Measurements from ENCODE around the gene DCAF4L1. TPM values are rescaled to one million over a fixed set of nuclear protein-coding genes. Genes with fewer than 3 reads are reported as not detected.

DCAF4L1 gene
- total RNA-seq, 1 experiment from 2014 or later = not detected

DNA sequence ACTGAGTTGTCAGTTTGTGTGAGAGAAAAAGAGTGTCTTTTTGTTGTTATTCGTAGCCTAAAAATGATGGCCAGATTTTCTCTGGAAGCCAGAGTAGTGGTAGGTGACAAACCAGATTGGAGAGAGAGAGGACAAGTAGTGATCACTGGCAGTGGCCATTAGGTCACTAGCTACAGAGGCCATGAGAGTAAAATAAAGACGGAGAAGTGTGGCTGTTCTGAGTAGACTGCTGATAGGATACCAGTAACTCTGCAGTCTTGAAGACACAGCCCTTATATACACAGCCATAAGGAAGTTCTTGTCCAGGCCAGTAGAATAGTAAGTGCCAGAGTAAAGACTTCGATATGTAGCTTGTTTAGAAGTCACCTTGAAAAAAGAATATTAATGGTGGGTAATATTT is 16.5 kb downstream of the DCAF4L1 start:
- H3K27me3 ChIP-seq (replicated peaks) = no peaks in the 10 kb centered on the region
- no peak overlapping the region for H3K4me3 ChIP-seq
- H3K27ac ChIP-seq = no peak overlapping the region
- no peaks in the 10 kb centered on the region for H3K36me3 ChIP-seq
- no peaks in the 10 kb centered on the region for H3K9me3 ChIP-seq (replicated peaks)
- H3K4me1 ChIP-seq (replicated peaks) = no peaks in the 10 kb centered on the region
- no peak for DNase-seq (ENCODE audit: low read depth in 1 of 2, low spot score in 2 of 2)

GRCh38 chr4:41999321-41999720 is 17.8 kb downstream of the DCAF4L1 start:
- Histone ChIP-seq H3K27ac (no peak overlapping the region), H3K27me3 (replicated peaks) (no peaks in the 10 kb centered on the region), H3K9me3 (replicated peaks) (no peaks in the 10 kb centered on the region), H3K4me1 (replicated peaks) (no peaks in the 10 kb centered on the region), H3K4me3 (no peak overlapping the region), H3K36me3 (no peaks in the 10 kb centered on the region)
- no peak for DNase-seq (ENCODE audit: low read depth in 1 of 2, low spot score in 2 of 2)

DNA sequence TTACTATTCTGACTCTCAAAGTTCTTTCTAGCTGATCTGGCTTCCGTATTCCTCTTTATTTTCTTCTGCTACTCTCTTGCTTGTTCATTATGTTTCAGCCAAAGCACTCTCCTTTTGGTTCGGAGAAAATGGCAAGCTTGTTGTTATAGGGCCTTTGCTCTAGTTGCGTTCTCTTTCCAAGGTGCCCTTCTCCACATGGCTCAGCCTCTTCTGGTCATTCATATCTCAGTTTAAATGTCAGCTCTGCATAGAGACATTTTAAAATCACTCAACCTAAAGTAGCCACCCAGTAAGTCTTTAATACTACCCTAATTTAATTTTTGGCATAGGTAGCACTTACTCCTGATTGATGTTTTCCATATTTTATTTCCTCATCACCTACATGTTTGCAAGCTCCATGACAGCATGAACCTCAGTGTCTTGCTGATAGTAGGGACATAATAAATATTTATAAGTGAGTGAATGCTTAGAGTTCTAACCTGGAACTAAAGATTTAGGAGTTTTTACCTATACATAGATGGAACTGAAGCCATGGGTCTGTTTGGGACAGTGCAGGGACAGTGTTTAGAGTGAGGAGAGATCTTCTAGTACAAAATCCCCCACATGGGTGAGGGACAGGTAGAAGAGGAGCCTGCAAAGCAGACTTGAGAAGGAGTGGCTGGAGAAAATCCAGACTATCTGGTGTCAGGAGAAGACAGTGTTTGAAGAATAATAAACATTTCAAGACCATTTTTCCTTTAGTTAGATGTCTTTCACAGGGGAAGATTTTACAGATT is 26.6 kb downstream of the DCAF4L1 start:
- Histone ChIP-seq H3K27ac (no peak overlapping the region), H3K27me3 (replicated peaks) (no peaks in the 10 kb centered on the region), H3K4me1 (replicated peaks) (no peaks in the 10 kb centered on the region), H3K4me3 (no peak overlapping the region), H3K36me3 (no peaks in the 10 kb centered on the region), H3K9me3 (replicated peaks) (no peaks in the 10 kb centered on the region)
- no peak for DNase-seq (ENCODE audit: low read depth in 1 of 2, low spot score in 2 of 2)

DNA sequence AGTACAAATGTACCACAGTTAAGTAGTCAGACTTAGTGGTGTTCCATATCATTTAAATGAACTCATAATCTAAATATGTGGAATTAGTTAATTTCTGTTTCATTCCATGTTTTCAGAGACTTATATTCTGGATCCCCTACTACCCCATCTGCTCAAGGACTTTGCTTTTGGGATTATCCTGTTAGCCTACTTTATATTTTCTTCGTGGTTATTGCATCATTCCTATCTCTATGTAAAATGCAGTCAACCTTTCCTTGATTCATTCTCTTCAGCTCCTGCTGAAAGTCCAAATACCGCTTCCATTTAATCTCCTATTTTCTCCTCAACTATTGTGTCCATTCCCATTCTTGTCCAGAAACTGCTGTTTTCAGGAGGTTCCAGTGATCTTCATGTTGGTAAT is 33.9 kb downstream of the DCAF4L1 start:
- H3K27ac ChIP-seq = no peak overlapping the region
- H3K36me3 ChIP-seq = no peaks in the 10 kb centered on the region
- no peaks in the 10 kb centered on the region for H3K9me3 ChIP-seq (replicated peaks)
- H3K27me3 ChIP-seq (replicated peaks) = no peaks in the 10 kb centered on the region
- no peaks in the 10 kb centered on the region for H3K4me1 ChIP-seq (replicated peaks)
- no peak overlapping the region for H3K4me3 ChIP-seq
- DNase-seq (ENCODE audit: low read depth in 1 of 2, low spot score in 2 of 2) = no peak

DNA sequence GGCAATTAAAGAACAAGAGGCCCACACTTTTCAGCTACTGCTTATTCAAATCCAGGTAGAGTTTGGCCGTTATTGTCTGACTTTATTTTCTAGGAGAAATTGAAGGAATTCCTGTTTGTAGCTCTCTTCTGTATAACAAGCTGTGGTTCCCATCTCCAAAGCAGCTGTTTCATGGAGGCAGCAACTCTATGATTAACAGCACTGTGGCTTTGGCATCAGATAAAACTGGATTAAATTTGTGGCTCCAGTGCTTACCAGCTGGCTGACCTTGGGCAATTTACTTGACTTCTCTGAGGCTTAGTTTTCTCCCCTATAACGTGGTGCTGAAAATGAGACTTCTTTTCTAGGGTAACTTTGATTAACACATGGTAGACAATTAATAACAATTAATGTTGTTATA is 36.9 kb downstream of the DCAF4L1 start:
- H3K4me3 ChIP-seq = no peak overlapping the region
- no peaks in the 10 kb centered on the region for H3K9me3 ChIP-seq (replicated peaks)
- H3K36me3 ChIP-seq = peaks cover 4% of the 10 kb centered on the region; the same call in 1 of the 2 replicates
- H3K27ac ChIP-seq = no peak overlapping the region
- no peaks in the 10 kb centered on the region for H3K4me1 ChIP-seq (replicated peaks)
- no peaks in the 10 kb centered on the region for H3K27me3 ChIP-seq (replicated peaks)
- DNase-seq (ENCODE audit: low read depth in 1 of 2, low spot score in 2 of 2) = no peak

Other genes with a start within 250 kb of the DCAF4L1 start
- not detected in 2 replicates for gene PHOX2B, start 233.0 kb upstream of the DCAF4L1 start, total RNA-seq (2014; rRNA removed; shearing (Covaris generic))
- gene TMEM33, start 46.3 kb upstream of the DCAF4L1 start, total RNA-seq (2014; rRNA removed; shearing (Covaris generic)) = 30.8 and 46.0 TPM in 2 replicates
- gene SLC30A9, start 8.8 kb downstream of the DCAF4L1 start, total RNA-seq (2014; rRNA removed; shearing (Covaris generic)) = 32.5 and 43.4 TPM in 2 replicates
- not detected in 2 replicates for gene BEND4, start 170.9 kb downstream of the DCAF4L1 start, total RNA-seq (2014; rRNA removed; shearing (Covaris generic))